Neural cell (in vitro differentiated cells): ENCODE measurements around the gene ABCB8. TPM values are rescaled to one million over a fixed set of nuclear protein-coding genes. Genes with fewer than 3 reads are reported as not detected.

Source experiments
- H2AFZ ChIP-seq: fragments of 200-600, 300-800 bp; sonication (generic), shearing (Covaris generic); 2 replicates; pipeline ENCODE4 v1.6.0; 2014; ENCODE audit warnings: low read depth, mild to moderate bottlenecking, antibody characterized with exemption, low read length, moderate library complexity
- H3F3A ChIP-seq: fragments of 200-600 bp; shearing (Covaris generic); 2 replicates; pipeline ENCODE4 v1.6.1; 2016; ENCODE audit warnings: mild to moderate bottlenecking, moderate library complexity, mixed read lengths, antibody characterized with exemption, low read length; ENCODE audit not compliant: insufficient read depth, poor library complexity, severe bottlenecking
- H3K27ac ChIP-seq: fragments of 200-600, 300-800 bp; sonication (generic), shearing (Covaris generic); 2 replicates; pipeline ENCODE4 v1.5.1; 2014; ENCODE audit warnings: mild to moderate bottlenecking, low read length, moderate library complexity
- H3K27me3 ChIP-seq: fragments of 300-800, 200-600 bp; sonication (generic), shearing (Covaris generic); 2 replicates; pipeline ENCODE4 v1.6.0; 2014; ENCODE audit warnings: mild to moderate bottlenecking, low read depth, low read length, moderate library complexity; ENCODE audit not compliant: insufficient read depth
- H3K36me3 ChIP-seq: fragments of 300-800, 200-600 bp; sonication (generic), shearing (Covaris generic); 2 replicates; pipeline ENCODE4 v1.5.1; 2014; ENCODE audit warnings: mild to moderate bottlenecking, antibody characterized with exemption, low read length, moderate library complexity; ENCODE audit not compliant: insufficient read depth
- H3K4me2 ChIP-seq: fragments of 300-800, 200-600 bp; sonication (generic), shearing (Covaris generic); 2 replicates; pipeline ENCODE4 v1.6.0; 2014; ENCODE audit warnings: mild to moderate bottlenecking, low read length
- H3K4me3 ChIP-seq: fragments of 300-800, 200-600 bp; sonication (generic), shearing (Covaris generic); 2 replicates; pipeline ENCODE4 v1.5.1; 2014; ENCODE audit warnings: mild to moderate bottlenecking, low read length, moderate library complexity
- H3K79me2 ChIP-seq: fragments of 200-600 bp; shearing (Covaris generic); replicated peaks from 2 replicates; pipeline ENCODE4 v1.6.0; 2014; ENCODE audit warnings: mild to moderate bottlenecking, low read length, moderate library complexity; ENCODE audit not compliant: insufficient read depth
- H3K9ac ChIP-seq: fragments of 300-800, 200-600 bp; sonication (generic), shearing (Covaris generic); 2 replicates; pipeline ENCODE4 v1.6.1; 2016; ENCODE audit warnings: mild to moderate bottlenecking, low read length, mixed read lengths
- H3K9me2 ChIP-seq: fragments of 200-600 bp; shearing (Covaris generic); 2 replicates; pipeline ENCODE4 v1.6.1; 2016; ENCODE audit warnings: mild to moderate bottlenecking, low read length, mixed read lengths; ENCODE audit not compliant: insufficient read depth
- H3K9me3 ChIP-seq: fragments of 200-600, 300-800 bp; sonication (generic), shearing (Covaris generic); 2 replicates; pipeline ENCODE4 v1.6.1; 2016; ENCODE audit warnings: mild to moderate bottlenecking, mixed run types, low read length, moderate library complexity, mixed read lengths
- H4K20me1 ChIP-seq: fragments of 200-600 bp; shearing (Covaris generic); 2 replicates; pipeline ENCODE4 v1.6.1; 2016; ENCODE audit warnings: mild to moderate bottlenecking, mixed run types; ENCODE audit not compliant: insufficient read depth
- CTCF ChIP-seq: fragments of 450-650 bp; IDR thresholded peaks from 2 replicates; pipeline ENCODE4 v1.5.1; 2014; ENCODE audit warnings: antibody characterized with exemption, mild to moderate bottlenecking, moderate library complexity; ENCODE audit not compliant: poor library complexity, severe bottlenecking
- EP300 ChIP-seq: fragments of 450-650 bp; conservative IDR thresholded peaks from 2 replicates; pipeline ENCODE4 v1.6.1; 2014; ENCODE audit warnings: antibody characterized with exemption, mild to moderate bottlenecking, moderate library complexity; ENCODE audit not compliant: poor library complexity, severe bottlenecking
- EZH2 ChIP-seq: fragments of 200-600, 300-800 bp; shearing (Covaris generic), sonication (generic); IDR thresholded peaks from 2 replicates; pipeline ENCODE4 v1.6.1; 2014; ENCODE audit warnings: antibody characterized with exemption, low read length, borderline replicate concordance, mild to moderate bottlenecking; ENCODE audit not compliant: insufficient read depth, poor library complexity, severe bottlenecking
- MXI1 ChIP-seq: fragments of 450-650 bp; conservative IDR thresholded peaks from 2 replicates; pipeline ENCODE4 v1.6.1; 2014; ENCODE audit warnings: antibody characterized with exemption, mild to moderate bottlenecking; ENCODE audit not compliant: poor library complexity, severe bottlenecking
- POLR2AphosphoS5 ChIP-seq: IDR thresholded peaks from 2 replicates; pipeline ENCODE4 v1.6.1; 2012
- RAD21 ChIP-seq: fragments of 450-650 bp; conservative IDR thresholded peaks from 2 replicates; pipeline ENCODE4 v1.6.1; 2014; ENCODE audit warnings: antibody characterized with exemption, mild to moderate bottlenecking, moderate library complexity
- SMC3 ChIP-seq: fragments of 450-650 bp; conservative IDR thresholded peaks from 2 replicates; pipeline ENCODE4 v1.6.1; 2014; ENCODE audit warnings: antibody characterized with exemption, mild to moderate bottlenecking, moderate library complexity; ENCODE audit not compliant: poor library complexity
- TAF1 ChIP-seq: IDR thresholded peaks from 2 replicates; pipeline ENCODE4 v1.6.1; 2012; ENCODE audit warnings: low read depth
- polyA plus RNA-seq: library from polyadenylated mRNA; depleted of rRNA; stranded (reverse); fragments of >200 nt; gene quantifications from 2 replicates; pipeline ENCODE4 v1.2.3, GENCODE V29; 2014
- TF ChIP-seq, protein P1 (sequence below): IDR thresholded peaks from 2 replicates; pipeline ENCODE4 v1.6.1; 2012; ENCODE audit warnings: borderline replicate concordance

The ABCB8 gene
- polyA plus RNA-seq, 1 donor from 2014 or later, result 40.5 TPM

DNA sequence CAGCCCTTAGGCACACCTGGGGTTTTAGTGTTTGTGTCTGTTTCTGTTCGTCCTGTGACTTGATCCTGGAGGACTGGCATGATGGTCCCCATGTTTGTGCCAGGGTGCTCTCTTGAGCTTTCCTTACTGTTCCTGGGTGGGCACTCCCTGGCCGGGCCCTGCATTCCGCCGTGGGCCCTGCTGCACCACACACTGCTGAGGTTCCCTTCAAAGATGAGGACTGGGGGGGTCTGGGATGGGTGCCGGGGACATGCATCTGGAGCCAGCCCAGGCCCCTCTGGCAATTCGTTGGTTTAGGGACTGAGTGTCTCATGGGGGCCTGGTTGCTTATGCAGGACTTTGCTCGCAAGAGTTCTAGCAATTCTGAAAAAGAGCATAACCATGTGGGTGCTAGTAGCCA, 62.8 kb downstream of the ABCB8 start (continued):
- TF ChIP-seq TAF1 (no peak), SMC3 (no peak), MXI1 (no peak), EP300 (no peak)

DNA sequence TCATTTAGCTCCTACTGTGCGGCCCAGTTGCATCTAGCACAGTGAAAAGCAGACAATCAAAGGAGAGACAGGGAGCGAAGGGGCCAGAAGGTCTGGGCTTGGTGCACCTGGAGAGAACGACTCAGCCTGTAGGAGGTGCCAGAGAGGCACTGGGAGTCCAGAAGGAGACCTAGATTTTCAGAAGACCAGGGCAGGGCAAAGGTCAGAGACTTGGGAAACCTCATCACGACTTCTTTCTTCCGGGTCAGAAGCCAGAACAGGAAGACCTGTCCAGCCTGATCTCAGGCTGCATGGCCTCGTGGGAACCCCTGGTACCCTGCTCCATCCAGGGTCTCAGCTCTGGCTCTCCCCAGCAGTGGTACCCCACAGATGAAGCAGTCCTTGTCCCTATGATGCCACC, 63.2 kb downstream of the ABCB8 start:
- TF ChIP-seq, protein P1, sequence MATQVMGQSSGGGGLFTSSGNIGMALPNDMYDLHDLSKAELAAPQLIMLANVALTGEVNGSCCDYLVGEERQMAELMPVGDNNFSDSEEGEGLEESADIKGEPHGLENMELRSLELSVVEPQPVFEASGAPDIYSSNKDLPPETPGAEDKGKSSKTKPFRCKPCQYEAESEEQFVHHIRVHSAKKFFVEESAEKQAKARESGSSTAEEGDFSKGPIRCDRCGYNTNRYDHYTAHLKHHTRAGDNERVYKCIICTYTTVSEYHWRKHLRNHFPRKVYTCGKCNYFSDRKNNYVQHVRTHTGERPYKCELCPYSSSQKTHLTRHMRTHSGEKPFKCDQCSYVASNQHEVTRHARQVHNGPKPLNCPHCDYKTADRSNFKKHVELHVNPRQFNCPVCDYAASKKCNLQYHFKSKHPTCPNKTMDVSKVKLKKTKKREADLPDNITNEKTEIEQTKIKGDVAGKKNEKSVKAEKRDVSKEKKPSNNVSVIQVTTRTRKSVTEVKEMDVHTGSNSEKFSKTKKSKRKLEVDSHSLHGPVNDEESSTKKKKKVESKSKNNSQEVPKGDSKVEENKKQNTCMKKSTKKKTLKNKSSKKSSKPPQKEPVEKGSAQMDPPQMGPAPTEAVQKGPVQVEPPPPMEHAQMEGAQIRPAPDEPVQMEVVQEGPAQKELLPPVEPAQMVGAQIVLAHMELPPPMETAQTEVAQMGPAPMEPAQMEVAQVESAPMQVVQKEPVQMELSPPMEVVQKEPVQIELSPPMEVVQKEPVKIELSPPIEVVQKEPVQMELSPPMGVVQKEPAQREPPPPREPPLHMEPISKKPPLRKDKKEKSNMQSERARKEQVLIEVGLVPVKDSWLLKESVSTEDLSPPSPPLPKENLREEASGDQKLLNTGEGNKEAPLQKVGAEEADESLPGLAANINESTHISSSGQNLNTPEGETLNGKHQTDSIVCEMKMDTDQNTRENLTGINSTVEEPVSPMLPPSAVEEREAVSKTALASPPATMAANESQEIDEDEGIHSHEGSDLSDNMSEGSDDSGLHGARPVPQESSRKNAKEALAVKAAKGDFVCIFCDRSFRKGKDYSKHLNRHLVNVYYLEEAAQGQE, result no peak
- TF ChIP-seq EZH2 (no peak), EP300 (no peak), TAF1 (no peak), MXI1 (no peak), POLR2AphosphoS5 (no peak), SMC3 (no peak), CTCF (no peak), RAD21 (no peak)
- no peak overlapping the region for H3K27ac ChIP-seq
- peaks cover 46% of the 10 kb centered on the region for H4K20me1 ChIP-seq
- no peak overlapping the region for H3K4me2 ChIP-seq
- H3K9ac ChIP-seq, result no peak overlapping the region
- H3K79me2 ChIP-seq, result peaks cover 79% of the 10 kb centered on the region
- no peaks in the 10 kb centered on the region for H3K27me3 ChIP-seq
- H3K36me3 ChIP-seq, result no peaks in the 10 kb centered on the region
- H3K9me2 ChIP-seq, result no peaks in the 10 kb centered on the region
- H2AFZ ChIP-seq, result no peak overlapping the region
- no peaks in the 10 kb centered on the region for H3K9me3 ChIP-seq
- H3F3A ChIP-seq, result peaks cover 3% of the 10 kb centered on the region
- H3K4me3 ChIP-seq, result no peak overlapping the region

DNA sequence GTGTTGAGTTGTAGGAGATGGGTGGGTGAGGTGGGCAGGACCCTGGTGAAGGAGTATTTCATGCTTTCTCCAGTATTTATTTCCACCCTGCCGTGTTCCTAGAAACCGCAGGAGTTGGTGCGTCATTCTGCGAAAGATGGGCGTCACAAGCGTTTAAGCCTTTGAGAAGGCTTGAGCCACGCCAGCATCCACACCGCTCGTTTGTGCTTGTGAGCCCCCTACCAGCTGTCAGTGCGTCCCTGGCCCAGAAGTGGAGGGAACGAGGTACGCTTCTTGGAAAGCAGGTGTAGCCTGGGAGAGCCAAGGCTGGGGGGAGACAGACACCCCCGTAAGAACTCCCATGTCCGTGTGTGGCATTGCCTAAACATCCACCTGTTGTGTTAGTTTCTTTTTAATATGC, 63.7 kb downstream of the ABCB8 start:
- Histone ChIP-seq H2AFZ (no peak overlapping the region), H3K79me2 (peaks cover 79% of the 10 kb centered on the region), H3K27me3 (no peaks in the 10 kb centered on the region), H3K9me3 (no peaks in the 10 kb centered on the region), H3K27ac (no peak overlapping the region), H3F3A (peaks cover 3% of the 10 kb centered on the region), H4K20me1 (peaks cover 46% of the 10 kb centered on the region), H3K9me2 (no peaks in the 10 kb centered on the region), H3K4me2 (no peak overlapping the region), H3K4me3 (no peak overlapping the region), H3K9ac (no peak overlapping the region), H3K36me3 (no peaks in the 10 kb centered on the region)
- TF ChIP-seq CTCF (no peak), EZH2 (no peak), POLR2AphosphoS5 (no peak), MXI1 (no peak), TAF1 (no peak), RAD21 (no peak)
- TF ChIP-seq, protein P1, result no peak
